Endothelial cell (in vitro differentiated cells): ENCODE data around the gene PSMA6. TPM values are rescaled to one million over a fixed set of nuclear protein-coding genes. Genes with fewer than 3 reads are reported as not detected.
"Not testable (repeated sequence)": the region's sequence is repeated elsewhere in the genome, so short reads cannot be mapped to it uniquely, and the experiment has no call there.

Experiments used
- DNase-seq: peaks from one replicate; pipeline ENCODE4 v3.0.0; 2021; ENCODE audit warnings: low spot score
- H3K27ac Mint-ChIP-seq: one replicate; pipeline ENCODE4 v1.8.0; 2021; ENCODE audit warnings: mixed read lengths, inconsistent platforms; ENCODE audit not compliant: unreplicated experiment
- H3K27me3 Mint-ChIP-seq: one replicate; pipeline ENCODE4 v1.8.0; 2021; ENCODE audit warnings: mild to moderate bottlenecking, moderate library complexity, mixed read lengths, inconsistent platforms; ENCODE audit not compliant: unreplicated experiment
- H3K36me3 Mint-ChIP-seq: one replicate; pipeline ENCODE4 v1.8.0; 2021; ENCODE audit warnings: mild to moderate bottlenecking, low read depth, mixed read lengths, inconsistent platforms; ENCODE audit not compliant: unreplicated experiment
- H3K4me1 Mint-ChIP-seq: one replicate; pipeline ENCODE4 v1.8.0; 2021; ENCODE audit warnings: mild to moderate bottlenecking, mixed read lengths, inconsistent platforms; ENCODE audit not compliant: unreplicated experiment
- H3K4me3 Mint-ChIP-seq: one replicate; pipeline ENCODE4 v1.8.0; 2021; ENCODE audit warnings: mild to moderate bottlenecking, mixed read lengths, inconsistent platforms; ENCODE audit not compliant: unreplicated experiment
- H3K9me3 Mint-ChIP-seq: one replicate; pipeline ENCODE4 v1.8.0; 2021; ENCODE audit warnings: mixed read lengths, inconsistent platforms; ENCODE audit not compliant: unreplicated experiment
- CTCF ChIP-seq: fragments of 200-600 bp; sonication (generic); IDR thresholded peaks from one replicate; pipeline ENCODE4 v1.5.0; 2021; ENCODE audit warnings: antibody characterized with exemption; ENCODE audit not compliant: unreplicated experiment
- total RNA-seq: library from RNA; stranded (reverse); fragmentation: NEBNext Ultra II Directional; extraction: Animal tissue kit (Norgen Biotek cat#: 25700); gene quantifications from one replicate; pipeline ENCODE4 v1.2.1, GENCODE V29; 2021; ENCODE audit not compliant: unreplicated experiment

Gene PSMA6
- total RNA-seq, 1 donor from 2014 or later, result 160 TPM

GRCh38 chr14:35296545-35296944 lies 4.4 kb downstream of the PSMA6 start:
- H3K36me3 Mint-ChIP-seq, result no peaks in the 10 kb centered on the region
- H3K27me3 Mint-ChIP-seq, result peaks cover 4% of the 10 kb centered on the region
- H3K4me3 Mint-ChIP-seq, result no peak overlapping the region
- no peak overlapping the region for H3K27ac Mint-ChIP-seq
- H3K4me1 Mint-ChIP-seq, result peaks cover 31% of the 10 kb centered on the region
- no peak for DNase-seq
- H3K9me3 Mint-ChIP-seq, result no peaks in the 10 kb centered on the region
- no peak for TF ChIP-seq CTCF

- H3K4me3 Mint-ChIP-seq, result no peak overlapping the region
- H3K27ac Mint-ChIP-seq, result no peak overlapping the region
- H3K4me1 Mint-ChIP-seq, result peaks cover 24% of the 10 kb centered on the region
- H3K27me3 Mint-ChIP-seq, result peaks cover 3% of the 10 kb centered on the region
- DNase-seq, result no peak
- H3K36me3 Mint-ChIP-seq, result no peaks in the 10 kb centered on the region
- no peak for TF ChIP-seq CTCF
- H3K9me3 Mint-ChIP-seq, result no peaks in the 10 kb centered on the region
These were observed 5.5 kb downstream of the PSMA6 start for GRCh38 chr14:35297706-35298105.

GRCh38 chr14:35298351-35298750 lies 6.2 kb downstream of the PSMA6 start:
- Mint-ChIP-seq H3K27ac (no peak overlapping the region), H3K27me3 (no peaks in the 10 kb centered on the region), H3K9me3 (no peaks in the 10 kb centered on the region), H3K4me1 (peaks cover 18% of the 10 kb centered on the region), H3K4me3 (no peak overlapping the region), H3K36me3 (peaks cover under 1% of the 10 kb centered on the region)
- no peak for TF ChIP-seq CTCF
- no peak for DNase-seq

GRCh38 chr14:35299708-35300107 lies 7.5 kb downstream of the PSMA6 start:
- Mint-ChIP-seq H3K4me1 (peaks cover 10% of the 10 kb centered on the region), H3K4me3 (no peak overlapping the region), H3K27me3 (no peaks in the 10 kb centered on the region), H3K27ac (peak overlapping the region; percentile 28), H3K36me3 (peaks cover 4% of the 10 kb centered on the region), H3K9me3 (no peaks in the 10 kb centered on the region)
- no peak for DNase-seq
- no peak for TF ChIP-seq CTCF

GRCh38 chr14:35300228-35300627 lies 8.0 kb downstream of the PSMA6 start:
- no peak for TF ChIP-seq CTCF
- H3K9me3 Mint-ChIP-seq, result no peaks in the 10 kb centered on the region
- H3K27ac Mint-ChIP-seq, result peak overlapping the region; percentile 33
- H3K4me3 Mint-ChIP-seq, result no peak overlapping the region
- H3K4me1 Mint-ChIP-seq, result peaks cover 10% of the 10 kb centered on the region
- peaks cover 4% of the 10 kb centered on the region for H3K36me3 Mint-ChIP-seq
- no peak for DNase-seq
- no peaks in the 10 kb centered on the region for H3K27me3 Mint-ChIP-seq

- H3K4me1 Mint-ChIP-seq, H3K9me3 Mint-ChIP-seq, DNase-seq, H3K27me3 Mint-ChIP-seq, H3K27ac Mint-ChIP-seq, H3K36me3 Mint-ChIP-seq, H3K4me3 Mint-ChIP-seq: not testable (repeated sequence)
These were observed 9.2 kb downstream of the PSMA6 start for GRCh38 chr14:35301334-35301733.
